GM12892 (cell line): Measurements from ENCODE around the gene MATN3.

Source experiments
- POLR2A ChIP-seq: IDR thresholded peaks from 2 replicates; pipeline ENCODE4 v1.6.1; 2011; ENCODE audit warnings: low read depth, low read length, control low read depth
- POLR2AphosphoS5 ChIP-seq: IDR thresholded peaks from 2 replicates; pipeline ENCODE4 v1.6.1; 2011; ENCODE audit warnings: low read depth, low read length, control low read depth
- TAF1 ChIP-seq: IDR thresholded peaks from 2 replicates; pipeline ENCODE4 v1.6.1; 2011; ENCODE audit warnings: low read depth, mild to moderate bottlenecking, control low read depth, low read length, borderline replicate concordance

- TF ChIP-seq POLR2A (no peak), POLR2AphosphoS5 (no peak), TAF1 (no peak)
Observed at GRCh38 chr2:20034821-20035220, 22.4 kb upstream of the MATN3 start.
